SU-DHL-6 (cell line): ENCODE results near the gene MEIS3.

Source experiments
- EZH2phosphoT487 ChIP-seq: fragments of 200-600 bp; sonication (generic), shearing (Covaris generic); conservative IDR thresholded peaks from 2 replicates; pipeline ENCODE4 v1.6.1; 2018; ENCODE audit warnings: mild to moderate bottlenecking, antibody characterized with exemption, low read length, moderate library complexity, mixed read lengths
- TF ChIP-seq, protein P1 (sequence below): fragments of 200-600 bp; sonication (generic); IDR thresholded peaks from one replicate; pipeline ENCODE4 v1.5.1; 2017; ENCODE audit warnings: antibody characterized with exemption, mild to moderate bottlenecking, low read length, moderate library complexity; ENCODE audit not compliant: insufficient read depth, poor library complexity, severe bottlenecking

DNA sequence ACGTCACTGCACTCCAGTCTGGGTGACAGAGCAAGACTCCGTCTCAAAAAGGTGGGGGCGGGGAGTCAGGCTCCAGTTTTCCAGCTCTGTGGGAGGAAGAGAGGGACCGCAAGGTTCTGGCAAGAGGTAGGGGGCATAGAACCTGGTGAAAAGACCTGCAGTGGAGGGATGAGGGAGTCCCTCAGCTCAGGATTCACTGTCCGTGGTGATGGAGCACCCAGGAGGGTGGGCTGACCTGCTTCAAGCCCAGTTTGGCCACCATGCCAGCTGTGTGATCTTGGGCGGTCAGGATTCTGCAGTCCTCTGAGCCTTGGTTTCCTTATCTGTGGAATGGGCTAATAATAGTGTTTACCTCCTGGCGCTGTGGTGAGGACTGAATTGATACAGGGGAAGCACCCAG is 31.2 kb upstream of the MEIS3 start:
- TF ChIP-seq, protein P1, sequence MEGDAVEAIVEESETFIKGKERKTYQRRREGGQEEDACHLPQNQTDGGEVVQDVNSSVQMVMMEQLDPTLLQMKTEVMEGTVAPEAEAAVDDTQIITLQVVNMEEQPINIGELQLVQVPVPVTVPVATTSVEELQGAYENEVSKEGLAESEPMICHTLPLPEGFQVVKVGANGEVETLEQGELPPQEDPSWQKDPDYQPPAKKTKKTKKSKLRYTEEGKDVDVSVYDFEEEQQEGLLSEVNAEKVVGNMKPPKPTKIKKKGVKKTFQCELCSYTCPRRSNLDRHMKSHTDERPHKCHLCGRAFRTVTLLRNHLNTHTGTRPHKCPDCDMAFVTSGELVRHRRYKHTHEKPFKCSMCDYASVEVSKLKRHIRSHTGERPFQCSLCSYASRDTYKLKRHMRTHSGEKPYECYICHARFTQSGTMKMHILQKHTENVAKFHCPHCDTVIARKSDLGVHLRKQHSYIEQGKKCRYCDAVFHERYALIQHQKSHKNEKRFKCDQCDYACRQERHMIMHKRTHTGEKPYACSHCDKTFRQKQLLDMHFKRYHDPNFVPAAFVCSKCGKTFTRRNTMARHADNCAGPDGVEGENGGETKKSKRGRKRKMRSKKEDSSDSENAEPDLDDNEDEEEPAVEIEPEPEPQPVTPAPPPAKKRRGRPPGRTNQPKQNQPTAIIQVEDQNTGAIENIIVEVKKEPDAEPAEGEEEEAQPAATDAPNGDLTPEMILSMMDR: no peak
- no peak for TF ChIP-seq EZH2phosphoT487
